Activated T-cell treated with anti-CD3 and anti-CD28 coated beads, Interleukin-2, amount 50 U/mL, for 48 hours (primary cell): ENCODE measurements around the gene ERF.

Source experiments
- DNase-seq, 2 experiments: peaks; one replicate each; pipeline ENCODE4 v3.0.0-alpha.2; 2020

Gene ERF

GRCh38 chr19:42239544-42240220, 15.2 kb downstream of the ERF start:
- no peak for DNase-seq

- no peak for DNase-seq
Measured at GRCh38 chr19:42235181-42235580, 19.7 kb downstream of the ERF start.

- no peak for DNase-seq
Measured at GRCh38 chr19:42234364-42234763, 20.6 kb downstream of the ERF start.

GRCh38 chr19:42233678-42234292, 21.1 kb downstream of the ERF start:
- DNase-seq: no peak

GRCh38 chr19:42233106-42233505, 21.8 kb downstream of the ERF start:
- DNase-seq: no peak

GRCh38 chr19:42232435-42232834, 22.5 kb downstream of the ERF start:
- no peak for DNase-seq

GRCh38 chr19:42230571-42230970, 24.4 kb downstream of the ERF start:
- DNase-seq: no peak

GRCh38 chr19:42229855-42230351, 25.0 kb downstream of the ERF start:
- no peak for DNase-seq

GRCh38 chr19:42229301-42229854, 25.6 kb downstream of the ERF start:
- no peak for DNase-seq

GRCh38 chr19:42228641-42229040, 26.3 kb downstream of the ERF start:
- DNase-seq: no peak

GRCh38 chr19:42226886-42227285, 28.0 kb downstream of the ERF start:
- no peak for DNase-seq

GRCh38 chr19:42225718-42226292, 29.1 kb downstream of the ERF start:
- DNase-seq: no peak

- no peak for DNase-seq
Measured at GRCh38 chr19:42224940-42225717, 29.8 kb downstream of the ERF start.

- DNase-seq: no peak
Measured at GRCh38 chr19:42220751-42221097, 34.2 kb downstream of the ERF start.

- DNase-seq: peak; percentile 97 to 98
Measured at GRCh38 chr19:42219812-42220750, 34.8 kb downstream of the ERF start, which contains the start of gene ZNF526. TSS of gene ZNF526 (plus strand) at chr19:42220312. CDS start at chr19:42224404, 4,092 bp downstream.

- peak; percentile 100 for DNase-seq
Measured at GRCh38 chr19:42217520-42218437, 37.1 kb downstream of the ERF start, which contains the start of gene DEDD2. TSS of gene DEDD2 (minus strand) at chr19:42217677. CDS start at chr19:42217007, 670 bp downstream.

GRCh38 chr19:42216653-42217519, 38.0 kb downstream of the ERF start:
- peak; percentile 55 to 59 for DNase-seq

- no peak for DNase-seq
Measured at GRCh38 chr19:42214810-42215485, 40.0 kb downstream of the ERF start.

- DNase-seq: no peak
Measured at GRCh38 chr19:42212886-42213285, 42.0 kb downstream of the ERF start.
